Ovary (tissue), 9 donors: ENCODE results near the gene KCNK1. TPM values are rescaled to one million over a fixed set of nuclear protein-coding genes. Genes with fewer than 3 reads are reported as not detected.

ENCODE experiments used
- DNase-seq, 5 donors: peaks; one replicate each; pipeline ENCODE4 v3.0.0-alpha.2; 2019 to 2020
- H3K27ac ChIP-seq, 2 donors: fragments of 200-600 bp; one replicate each; pipeline versions ENCODE4 v1.5.1 to v1.8.0; 2019 to 2022
- H3K27me3 ChIP-seq: fragments of 200-600 bp; one replicate; pipeline ENCODE4 v1.8.0; 2022
- H3K36me3 ChIP-seq: fragments of 200-600 bp; sonication (generic); one replicate; pipeline ENCODE4 v1.5.1; 2019
- H3K4me1 ChIP-seq: one replicate; pipeline ENCODE4 v1.8.1; 2013; ENCODE audit warnings: mild to moderate bottlenecking, moderate library complexity; ENCODE audit not compliant: insufficient read depth
- H3K4me3 ChIP-seq: fragments of 200-600 bp; sonication (generic); one replicate; pipeline ENCODE4 v1.5.1; 2017
- H3K9me3 ChIP-seq, 2 donors: fragments of 200-600 bp in 1 of 2; sonication (generic) in 1 of 2; one replicate each; pipeline versions ENCODE4 v1.5.1 to v1.8.1; 2013 to 2019; ENCODE audit warnings: mild to moderate bottlenecking in 1 of 2, moderate library complexity in 1 of 2
- CTCF ChIP-seq, 3 donors: fragments of 450-650 bp in 2 of 3; fragments of 200-600 bp in 1 of 3; IDR thresholded peaks; one replicate each; pipeline versions ENCODE4 v1.5.1 to v1.8.0; 2016 to 2022; ENCODE audit warnings: antibody characterized with exemption in 3 of 3, mild to moderate bottlenecking in 1 of 3
- EP300 ChIP-seq: sonication (generic); formaldehyde crosslinking; IDR thresholded peaks from one replicate; pipeline ENCODE4 v1.6.1; 2017; ENCODE audit warnings: antibody characterized with exemption
- POLR2A ChIP-seq: fragments of 450-650 bp; IDR thresholded peaks from one replicate; pipeline ENCODE4 v1.6.1; 2017; ENCODE audit warnings: antibody characterized with exemption, mild to moderate bottlenecking, moderate library complexity
- WGBS, 3 donors: extraction: QIAGEN DNeasy Blood & Tissue Kit in 1 of 3; methylation state at CpG; one replicate each; pipeline versions ENCODE4 v1.1.5 to v1.1.7; 2013 to 2017; 5-methylcytosine and 5-hydroxymethylcytosine counted together
- intact Hi-C, 4 donors: fragments of 100-400 bp; cut with DNase I; formaldehyde crosslinking; loops; one replicate each; pipeline versions ENCODE4 v1.11.0 to v1.15.1; 2022 to 2023
- polyA plus RNA-seq, 2 donors: library from polyadenylated mRNA; stranded (reverse); fragments of 200-250 nt in 1 of 2; fragments of 350-450 nt in 1 of 2; fragmentation: Illumina TruSeq in 1 of 2; extraction: RNeasy Lipid Tissue Mini Kit (QIAGEN cat#74804) in 1 of 2; gene quantifications; one replicate each; pipeline ENCODE4 v1.2.3, GENCODE V29; 2013 to 2014
- total RNA-seq, 7 donors: library from RNA; depleted of rRNA in 2 of 7; stranded (reverse); fragments of >200 nt in 2 of 7; fragmentation: NEBNext Ultra II Directional in 3 of 7; extraction: Animal tissue kit (Norgen Biotek cat#: 25700) in 3 of 7; gene quantifications; one replicate each; pipeline versions ENCODE4 v1.1.0 to v1.2.4, GENCODE V29; 2016 to 2023
- donor health status: DM: no; HTN: no; CAD: no; lungs with moderate emphysema.
- donor health status: DM: no; HTN: no; CAD: no.
- donor health status: Bipolar disorder and iron deficiency.
- donor health status: DM: yes; HTN: yes; CAD: no.
- donor health status: DM: no; HTN: no; CAD: no.
- donor health status: DM: yes; HTN: yes; CAD: no.

The KCNK1 gene
- total and polyA plus RNA-seq, 9 donors: 3.1 to 24.8 (median 4.9) TPM

GRCh38 chr1:233584376-233584775 lies 29.5 kb upstream of the KCNK1 start:
- Histone ChIP-seq H3K27ac (no peak overlapping the region), H3K4me3 (no peak overlapping the region), H3K4me1 (no peaks in the 10 kb centered on the region), H3K36me3 (no peaks in the 10 kb centered on the region), H3K9me3 (no peaks in the 10 kb centered on the region), H3K27me3 (no peaks in the 10 kb centered on the region)
- intact Hi-C loops: no loop called here
- 85 to 88% (median 86%) methylated on average over 4 of the region's 4 CpGs for WGBS, 3 donors
- no peak for DNase-seq
- TF ChIP-seq EP300 (no peak), CTCF (IDR thresholded peaks at IDR 0.05) (no peak), POLR2A (no peak)

- H3K27ac ChIP-seq: no peak overlapping the region
- no peaks in the 10 kb centered on the region for H3K27me3 ChIP-seq
- no peak overlapping the region for H3K4me3 ChIP-seq
- H3K4me1 ChIP-seq: no peaks in the 10 kb centered on the region
- H3K9me3 ChIP-seq: no peaks in the 10 kb centered on the region
- intact Hi-C loops: no loop called here
- no peaks in the 10 kb centered on the region for H3K36me3 ChIP-seq
- DNase-seq: no peak
- no peak for TF ChIP-seq EP300
- no peak for TF ChIP-seq POLR2A
- TF ChIP-seq CTCF (IDR thresholded peaks at IDR 0.05): no peak
Observed at GRCh38 chr1:233584931-233585330, 29.0 kb upstream of the KCNK1 start.

- WGBS, 3 donors: 86 to 95% (median 88%) methylated on average over 2 of the region's 2 CpGs
- Histone ChIP-seq H3K9me3 (no peaks in the 10 kb centered on the region), H3K27ac (no peak overlapping the region), H3K36me3 (no peaks in the 10 kb centered on the region), H3K4me3 (no peak overlapping the region), H3K4me1 (no peaks in the 10 kb centered on the region), H3K27me3 (no peaks in the 10 kb centered on the region)
- TF ChIP-seq CTCF (IDR thresholded peaks at IDR 0.05) (no peak), EP300 (no peak), POLR2A (no peak)
- intact Hi-C loops: no loop called here
- no peak for DNase-seq
Observed at GRCh38 chr1:233586301-233586700, 27.6 kb upstream of the KCNK1 start.

- Histone ChIP-seq H3K36me3 (no peaks in the 10 kb centered on the region), H3K4me3 (no peak overlapping the region), H3K27me3 (no peaks in the 10 kb centered on the region), H3K27ac (no peak overlapping the region), H3K9me3 (no peaks in the 10 kb centered on the region), H3K4me1 (no peaks in the 10 kb centered on the region)
- no peak for TF ChIP-seq EP300
- TF ChIP-seq POLR2A: no peak
- TF ChIP-seq CTCF (IDR thresholded peaks at IDR 0.05): no peak
- whole genome bisulfite sequencing, 3 donors: 88 to 92% (median 88%) methylated on average over 4 of the region's 4 CpGs
- DNase-seq: no peak
- intact Hi-C loops: no loop called here
Observed at GRCh38 chr1:233587196-233587595, 26.7 kb upstream of the KCNK1 start.
